WTC11 (cell line): Measurements from ENCODE around the gene TET3. TPM values are rescaled to one million over a fixed set of nuclear protein-coding genes. Genes with fewer than 3 reads are reported as not detected.

ENCODE experiments used
- ATAC-seq: fragments of 200-7000 bp; cut with Tn5 transposase; 2 replicates; pipeline ENCODE4 v1.10.0; 2021; ENCODE audit warnings: mild to moderate bottlenecking, moderate library complexity
- CTCF ChIA-PET: fragments of 300-600 bp; sonication (Branson Sonifier 250); formaldehyde crosslinking; loops from one replicate; lab custom pipeline; 2021; ENCODE audit warnings: antibody characterized with exemption; lab: Charles Lee
- POLR2A ChIA-PET: fragments of 350-600 bp; sonication (Branson Sonifier 250); formaldehyde crosslinking; loops from one replicate; lab custom pipeline; 2021; ENCODE audit warnings: antibody characterized with exemption; lab: Charles Lee
- DNase-seq: peaks from one replicate; pipeline ENCODE4 v3.0.0; 2021; ENCODE audit warnings: low spot score
- H3K27ac Mint-ChIP-seq: 2 replicates; pipeline ENCODE4 v1.8.0; 2021; ENCODE audit warnings: mixed read lengths
- H3K27me3 Mint-ChIP-seq: 2 replicates; pipeline ENCODE4 v1.8.0; 2021; ENCODE audit warnings: low read depth, mild to moderate bottlenecking, moderate library complexity, mixed read lengths
- H3K36me3 Mint-ChIP-seq: 2 replicates; pipeline ENCODE4 v1.8.0; 2021; ENCODE audit warnings: mixed read lengths
- H3K4me1 Mint-ChIP-seq: 2 replicates; pipeline ENCODE4 v1.8.0; 2022; ENCODE audit warnings: mixed read lengths
- H3K4me3 Mint-ChIP-seq: 2 replicates; pipeline ENCODE4 v1.8.0; 2021; ENCODE audit warnings: mild to moderate bottlenecking, moderate library complexity, mixed read lengths
- H3K9me3 Mint-ChIP-seq: 2 replicates; pipeline ENCODE4 v1.8.0; 2021; ENCODE audit warnings: mixed read lengths
- CBFB ChIP-seq: sonication (generic); formaldehyde crosslinking; IDR thresholded peaks from 2 replicates; pipeline ENCODE4 v1.8.1; 2022; ENCODE audit warnings: mild to moderate bottlenecking, low read depth, missing genetic modification reagents
- ETV6 ChIP-seq: sonication (generic); formaldehyde crosslinking; IDR thresholded peaks from 2 replicates; pipeline ENCODE4 v1.8.1; 2022; ENCODE audit warnings: mild to moderate bottlenecking, missing genetic modification reagents
- FOXJ3 ChIP-seq: sonication (generic); formaldehyde crosslinking; IDR thresholded peaks from 2 replicates; pipeline ENCODE4 v1.9.0; 2021; ENCODE audit warnings: missing genetic modification reagents, mild to moderate bottlenecking, borderline replicate concordance
- FOXK1 ChIP-seq: sonication (generic); formaldehyde crosslinking; IDR thresholded peaks from 2 replicates; pipeline ENCODE4 v1.8.0; 2022; ENCODE audit warnings: mild to moderate bottlenecking, moderate library complexity, missing genetic modification reagents
- GABPB1 ChIP-seq: sonication (generic); formaldehyde crosslinking; IDR thresholded peaks from 2 replicates; pipeline ENCODE4 v1.8.1; 2023; ENCODE audit warnings: mild to moderate bottlenecking, missing genetic modification reagents
- IRF2 ChIP-seq: sonication (generic); formaldehyde crosslinking; IDR thresholded peaks from 2 replicates; pipeline ENCODE4 v1.8.0; 2022; ENCODE audit warnings: low read depth, missing genetic modification reagents, borderline replicate concordance
- JUN ChIP-seq: sonication (generic); formaldehyde crosslinking; IDR thresholded peaks from 2 replicates; pipeline ENCODE4 v1.8.0; 2023; ENCODE audit warnings: mild to moderate bottlenecking, missing genetic modification reagents
- NR3C1 ChIP-seq: sonication (generic); formaldehyde crosslinking; conservative IDR thresholded peaks from 2 replicates; pipeline ENCODE4 v1.8.1; 2023; ENCODE audit warnings: low read depth, mild to moderate bottlenecking, missing genetic modification reagents
- SMAD3 ChIP-seq: sonication (generic); formaldehyde crosslinking; IDR thresholded peaks from 2 replicates; pipeline ENCODE4 v1.8.0; 2022; ENCODE audit warnings: missing genetic modification reagents, mild to moderate bottlenecking, borderline replicate concordance
- SOX15 ChIP-seq: fragments of 250-450 bp; sonication (Bioruptor Pico); IDR thresholded peaks from 2 replicates; pipeline ENCODE4 v1.9.0; 2021; ENCODE audit warnings: mild to moderate bottlenecking
- TEAD1 ChIP-seq: sonication (generic); formaldehyde crosslinking; IDR thresholded peaks from 2 replicates; pipeline ENCODE4 v1.8.0; 2022; ENCODE audit warnings: mild to moderate bottlenecking, missing genetic modification reagents
- TEAD4 ChIP-seq: sonication (generic); formaldehyde crosslinking; IDR thresholded peaks from 2 replicates; pipeline ENCODE4 v1.8.0; 2022; ENCODE audit warnings: mild to moderate bottlenecking, missing genetic modification reagents
- ZBTB21 ChIP-seq: sonication (generic); formaldehyde crosslinking; IDR thresholded peaks from 2 replicates; pipeline ENCODE4 v1.8.1; 2023; ENCODE audit warnings: mild to moderate bottlenecking, missing genetic modification reagents, borderline replicate concordance
- ZNF671 ChIP-seq: fragments of 250-450 bp; sonication (Bioruptor Pico); IDR thresholded peaks from 2 replicates; pipeline ENCODE4 v1.8.0; 2021; ENCODE audit warnings: mild to moderate bottlenecking
- total RNA-seq: library from RNA; stranded (reverse); gene quantifications from 3 replicates; pipeline ENCODE4 v1.2.3, GENCODE V29; 2021
- TF ChIP-seq, protein P1 (sequence below): fragments of 200-600 bp; IDR thresholded peaks from 2 replicates; pipeline ENCODE4 v1.8.0; 2022; ENCODE audit warnings: antibody characterized with exemption
- TF ChIP-seq, protein P2 (sequence below): sonication (generic); formaldehyde crosslinking; conservative IDR thresholded peaks from 2 replicates; pipeline ENCODE4 v1.8.1; 2022; ENCODE audit warnings: mild to moderate bottlenecking, missing genetic modification reagents
- TF ChIP-seq, protein P3 (sequence below): sonication (generic); formaldehyde crosslinking; IDR thresholded peaks from 2 replicates; pipeline ENCODE4 v1.8.1; 2023; ENCODE audit warnings: mild to moderate bottlenecking, missing genetic modification reagents, moderate library complexity
- TF ChIP-seq, protein P4 (sequence below): sonication (generic); formaldehyde crosslinking; IDR thresholded peaks from 2 replicates; pipeline ENCODE4 v1.8.0; 2022; ENCODE audit warnings: mild to moderate bottlenecking, missing genetic modification reagents
- TF ChIP-seq, protein P5 (sequence below): sonication (generic); formaldehyde crosslinking; IDR thresholded peaks from 2 replicates; pipeline ENCODE4 v1.8.0; 2022; ENCODE audit warnings: mild to moderate bottlenecking, missing genetic modification reagents
- TF ChIP-seq, protein P6 (sequence below): fragments of 250-450 bp; sonication (Bioruptor Pico); IDR thresholded peaks from 2 replicates; pipeline ENCODE4 v2.1.2; 2022; ENCODE audit warnings: mild to moderate bottlenecking, moderate library complexity

The TET3 gene
- total RNA-seq, 1 experiment from 2014 or later = 19.3 TPM

DNA sequence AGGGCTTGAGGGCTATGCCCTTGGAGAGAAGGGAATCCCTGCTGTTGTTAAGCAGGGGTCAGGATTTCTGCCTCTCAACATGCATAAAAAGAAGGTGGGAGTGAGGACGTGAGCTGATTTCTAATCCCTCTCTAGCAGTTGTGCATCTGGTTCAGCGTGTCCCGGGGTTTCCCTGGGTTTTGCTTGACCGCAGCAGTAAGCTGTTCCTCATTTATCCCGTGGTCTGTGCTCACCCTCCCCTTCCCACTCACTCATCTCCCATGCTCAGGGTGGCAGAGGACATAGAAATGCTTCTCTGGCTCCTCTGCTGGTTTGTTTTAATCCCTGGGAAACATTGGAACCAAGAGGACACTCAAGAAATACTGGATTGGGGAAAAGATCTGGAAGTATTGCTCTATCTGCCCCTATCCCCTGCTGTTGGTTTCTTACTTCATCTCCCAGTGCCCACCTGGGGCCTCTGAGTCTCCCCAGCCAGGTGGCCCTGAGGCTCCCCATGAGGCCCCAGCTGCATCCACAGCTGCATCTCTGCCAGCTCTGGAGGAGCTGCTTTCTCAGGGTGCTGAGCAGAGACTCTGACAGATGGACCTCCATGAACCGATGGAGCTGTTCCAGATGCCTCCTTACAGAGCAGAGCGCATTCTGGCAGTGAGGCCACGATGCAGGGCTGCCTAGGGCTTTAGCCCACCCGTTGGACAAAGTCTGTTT is 36.1 kb downstream of the TET3 start (continued):
- TF ChIP-seq ETV6 (CRISPR knock-in tag) (no peak), ZNF671 (no peak)

DNA sequence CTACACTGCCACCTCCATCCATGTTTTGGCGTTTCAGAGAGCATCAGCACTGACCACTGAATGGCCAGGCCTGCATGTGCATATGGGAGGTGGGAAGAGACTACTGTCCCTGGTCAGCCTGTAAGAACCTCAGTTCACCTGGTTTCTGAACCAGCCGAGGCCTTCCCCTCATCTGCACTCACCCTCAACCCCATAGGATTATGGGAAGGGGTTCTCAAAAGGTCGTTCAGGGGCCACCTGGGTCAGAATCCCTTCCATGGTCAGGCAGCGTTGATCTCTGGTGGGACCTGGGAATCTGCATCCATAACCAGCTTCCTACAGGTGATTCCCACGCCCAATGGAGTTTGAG is 36.7 kb downstream of the TET3 start:
- ChIA-PET POLR2A (no interaction called here), CTCF (no interaction called here)
- no peak overlapping the region; the same call in 1 of the 2 replicates for H3K27ac Mint-ChIP-seq
- no peaks in the 10 kb centered on the region for H3K36me3 Mint-ChIP-seq
- no peaks in the 10 kb centered on the region for H3K27me3 Mint-ChIP-seq
- H3K4me1 Mint-ChIP-seq = peaks cover 35% of the 10 kb centered on the region
- H3K9me3 Mint-ChIP-seq = no peaks in the 10 kb centered on the region
- no peak for ATAC-seq
- DNase-seq = no peak
- H3K4me3 Mint-ChIP-seq = no peak overlapping the region
- TF ChIP-seq CBFB (CRISPR knock-in tag) (no peak), TEAD4 (CRISPR knock-in tag) (no peak), SMAD3 (CRISPR knock-in tag) (no peak), FOXK1 (CRISPR knock-in tag) (no peak), TEAD1 (CRISPR knock-in tag) (no peak), NR3C1 (no peak), GABPB1 (no peak), IRF2 (no peak), JUN (CRISPR knock-in tag) (no peak), ZBTB21 (CRISPR knock-in tag) (no peak), SOX15 (CRISPR knock-in tag) (no peak), FOXJ3 (CRISPR knock-in tag) (no peak)
- TF ChIP-seq, protein P1, sequence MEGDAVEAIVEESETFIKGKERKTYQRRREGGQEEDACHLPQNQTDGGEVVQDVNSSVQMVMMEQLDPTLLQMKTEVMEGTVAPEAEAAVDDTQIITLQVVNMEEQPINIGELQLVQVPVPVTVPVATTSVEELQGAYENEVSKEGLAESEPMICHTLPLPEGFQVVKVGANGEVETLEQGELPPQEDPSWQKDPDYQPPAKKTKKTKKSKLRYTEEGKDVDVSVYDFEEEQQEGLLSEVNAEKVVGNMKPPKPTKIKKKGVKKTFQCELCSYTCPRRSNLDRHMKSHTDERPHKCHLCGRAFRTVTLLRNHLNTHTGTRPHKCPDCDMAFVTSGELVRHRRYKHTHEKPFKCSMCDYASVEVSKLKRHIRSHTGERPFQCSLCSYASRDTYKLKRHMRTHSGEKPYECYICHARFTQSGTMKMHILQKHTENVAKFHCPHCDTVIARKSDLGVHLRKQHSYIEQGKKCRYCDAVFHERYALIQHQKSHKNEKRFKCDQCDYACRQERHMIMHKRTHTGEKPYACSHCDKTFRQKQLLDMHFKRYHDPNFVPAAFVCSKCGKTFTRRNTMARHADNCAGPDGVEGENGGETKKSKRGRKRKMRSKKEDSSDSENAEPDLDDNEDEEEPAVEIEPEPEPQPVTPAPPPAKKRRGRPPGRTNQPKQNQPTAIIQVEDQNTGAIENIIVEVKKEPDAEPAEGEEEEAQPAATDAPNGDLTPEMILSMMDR = no peak
- TF ChIP-seq, protein P2, sequence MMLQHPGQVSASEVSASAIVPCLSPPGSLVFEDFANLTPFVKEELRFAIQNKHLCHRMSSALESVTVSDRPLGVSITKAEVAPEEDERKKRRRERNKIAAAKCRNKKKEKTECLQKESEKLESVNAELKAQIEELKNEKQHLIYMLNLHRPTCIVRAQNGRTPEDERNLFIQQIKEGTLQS (CRISPR knock-in tag) = no peak
- TF ChIP-seq, protein P3, sequence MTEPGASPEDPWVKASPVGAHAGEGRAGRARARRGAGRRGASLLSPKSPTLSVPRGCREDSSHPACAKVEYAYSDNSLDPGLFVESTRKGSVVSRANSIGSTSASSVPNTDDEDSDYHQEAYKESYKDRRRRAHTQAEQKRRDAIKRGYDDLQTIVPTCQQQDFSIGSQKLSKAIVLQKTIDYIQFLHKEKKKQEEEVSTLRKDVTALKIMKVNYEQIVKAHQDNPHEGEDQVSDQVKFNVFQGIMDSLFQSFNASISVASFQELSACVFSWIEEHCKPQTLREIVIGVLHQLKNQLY (CRISPR knock-in tag) = no peak
- TF ChIP-seq, protein P4, sequence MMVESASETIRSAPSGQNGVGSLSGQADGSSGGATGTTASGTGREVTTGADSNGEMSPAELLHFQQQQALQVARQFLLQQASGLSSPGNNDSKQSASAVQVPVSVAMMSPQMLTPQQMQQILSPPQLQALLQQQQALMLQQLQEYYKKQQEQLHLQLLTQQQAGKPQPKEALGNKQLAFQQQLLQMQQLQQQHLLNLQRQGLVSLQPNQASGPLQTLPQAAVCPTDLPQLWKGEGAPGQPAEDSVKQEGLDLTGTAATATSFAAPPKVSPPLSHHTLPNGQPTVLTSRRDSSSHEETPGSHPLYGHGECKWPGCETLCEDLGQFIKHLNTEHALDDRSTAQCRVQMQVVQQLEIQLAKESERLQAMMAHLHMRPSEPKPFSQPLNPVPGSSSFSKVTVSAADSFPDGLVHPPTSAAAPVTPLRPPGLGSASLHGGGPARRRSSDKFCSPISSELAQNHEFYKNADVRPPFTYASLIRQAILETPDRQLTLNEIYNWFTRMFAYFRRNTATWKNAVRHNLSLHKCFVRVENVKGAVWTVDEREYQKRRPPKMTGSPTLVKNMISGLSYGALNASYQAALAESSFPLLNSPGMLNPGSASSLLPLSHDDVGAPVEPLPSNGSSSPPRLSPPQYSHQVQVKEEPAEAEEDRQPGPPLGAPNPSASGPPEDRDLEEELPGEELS (CRISPR knock-in tag) = no peak
- TF ChIP-seq, protein P5, sequence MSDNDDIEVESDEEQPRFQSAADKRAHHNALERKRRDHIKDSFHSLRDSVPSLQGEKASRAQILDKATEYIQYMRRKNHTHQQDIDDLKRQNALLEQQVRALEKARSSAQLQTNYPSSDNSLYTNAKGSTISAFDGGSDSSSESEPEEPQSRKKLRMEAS (CRISPR knock-in tag) = no peak
- TF ChIP-seq, protein P6, sequence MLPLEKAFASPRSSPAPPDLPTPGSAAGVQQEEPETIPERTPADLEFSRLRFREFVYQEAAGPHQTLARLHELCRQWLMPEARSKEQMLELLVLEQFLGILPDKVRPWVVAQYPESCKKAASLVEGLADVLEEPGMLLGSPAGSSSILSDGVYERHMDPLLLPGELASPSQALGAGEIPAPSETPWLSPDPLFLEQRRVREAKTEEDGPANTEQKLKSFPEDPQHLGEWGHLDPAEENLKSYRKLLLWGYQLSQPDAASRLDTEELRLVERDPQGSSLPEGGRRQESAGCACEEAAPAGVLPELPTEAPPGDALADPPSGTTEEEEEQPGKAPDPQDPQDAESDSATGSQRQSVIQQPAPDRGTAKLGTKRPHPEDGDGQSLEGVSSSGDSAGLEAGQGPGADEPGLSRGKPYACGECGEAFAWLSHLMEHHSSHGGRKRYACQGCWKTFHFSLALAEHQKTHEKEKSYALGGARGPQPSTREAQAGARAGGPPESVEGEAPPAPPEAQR = no peak
